Prostate gland (tissue), 2 donors: ENCODE measurements around the gene HCFC1R1.

Experiments used
- POLR2A ChIP-seq: fragments of 450-650 bp; IDR thresholded peaks from one replicate; pipeline ENCODE4 v1.6.1; 2016; ENCODE audit warnings: antibody characterized with exemption, mild to moderate bottlenecking
- TF ChIP-seq, protein P1 (sequence below), 4 experiments: fragments of 200-600 bp in 2 of 4; fragments of 450-650 bp in 2 of 4; sonication (generic) in 2 of 4; IDR thresholded peaks; 1 replicate in 3 of 4; 2 replicates in 1 of 4; pipeline ENCODE4 v1.5.1; 2016 to 2019; ENCODE audit warnings: antibody characterized with exemption in 4 of 4, mild to moderate bottlenecking in 2 of 4, moderate library complexity in 2 of 4

DNA sequence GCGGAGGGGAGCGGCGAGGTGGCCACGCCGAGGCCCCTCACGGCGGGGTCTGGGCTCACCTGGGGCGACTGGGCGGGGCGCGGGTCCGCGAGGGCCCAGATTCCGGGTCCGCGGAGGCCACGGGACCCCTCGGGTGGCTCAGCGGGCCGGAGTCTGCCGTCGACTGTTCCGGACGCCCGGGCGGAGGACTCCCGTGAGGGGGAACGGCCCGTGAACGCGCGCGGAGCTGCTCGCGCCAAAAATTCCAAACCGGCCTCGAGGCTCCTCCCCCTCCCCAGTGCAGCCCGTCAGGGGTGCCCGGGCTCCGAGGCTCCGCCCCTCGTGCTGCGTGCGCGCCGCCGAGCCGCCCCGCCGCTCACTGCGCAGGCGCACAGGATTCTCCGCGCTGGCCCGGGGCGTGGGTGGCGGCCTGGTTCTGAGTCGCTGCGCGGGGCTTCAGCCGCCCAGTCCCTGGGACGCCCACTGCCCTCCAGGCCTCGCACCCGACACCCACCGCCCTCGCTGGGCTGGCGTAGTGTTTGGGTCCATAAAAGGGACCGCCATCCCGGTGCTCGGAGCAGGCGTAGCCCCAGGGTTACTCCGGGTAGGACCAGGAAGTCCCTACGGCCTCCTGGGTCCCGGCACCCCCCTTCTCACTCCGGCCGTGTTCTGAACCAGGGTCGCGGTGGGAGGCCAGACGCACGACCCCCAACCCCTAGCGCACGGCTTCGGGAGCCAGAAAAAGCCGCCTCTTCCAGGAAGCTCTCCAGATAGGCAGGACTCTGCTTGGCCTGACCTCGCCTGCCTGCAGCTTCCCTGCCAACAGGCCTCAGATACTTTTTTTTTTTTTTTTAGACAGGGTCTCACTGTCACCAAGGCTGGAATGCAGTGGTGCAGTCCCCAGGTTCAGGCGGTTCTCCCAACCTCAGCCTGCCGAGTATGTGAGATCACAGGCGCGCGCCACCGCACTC is 43.2 kb downstream of the HCFC1R1 start, which contains the start of gene PKMYT1:
- TF ChIP-seq, protein P1, sequence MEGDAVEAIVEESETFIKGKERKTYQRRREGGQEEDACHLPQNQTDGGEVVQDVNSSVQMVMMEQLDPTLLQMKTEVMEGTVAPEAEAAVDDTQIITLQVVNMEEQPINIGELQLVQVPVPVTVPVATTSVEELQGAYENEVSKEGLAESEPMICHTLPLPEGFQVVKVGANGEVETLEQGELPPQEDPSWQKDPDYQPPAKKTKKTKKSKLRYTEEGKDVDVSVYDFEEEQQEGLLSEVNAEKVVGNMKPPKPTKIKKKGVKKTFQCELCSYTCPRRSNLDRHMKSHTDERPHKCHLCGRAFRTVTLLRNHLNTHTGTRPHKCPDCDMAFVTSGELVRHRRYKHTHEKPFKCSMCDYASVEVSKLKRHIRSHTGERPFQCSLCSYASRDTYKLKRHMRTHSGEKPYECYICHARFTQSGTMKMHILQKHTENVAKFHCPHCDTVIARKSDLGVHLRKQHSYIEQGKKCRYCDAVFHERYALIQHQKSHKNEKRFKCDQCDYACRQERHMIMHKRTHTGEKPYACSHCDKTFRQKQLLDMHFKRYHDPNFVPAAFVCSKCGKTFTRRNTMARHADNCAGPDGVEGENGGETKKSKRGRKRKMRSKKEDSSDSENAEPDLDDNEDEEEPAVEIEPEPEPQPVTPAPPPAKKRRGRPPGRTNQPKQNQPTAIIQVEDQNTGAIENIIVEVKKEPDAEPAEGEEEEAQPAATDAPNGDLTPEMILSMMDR (IDR thresholded peaks at IDR 0.05), result peak in 2 of 4 experiments; percentile 14 to 19
- TF ChIP-seq POLR2A, result peak; percentile 89
